ENCODE measurements around the gene PNPLA7. TPM values are rescaled to one million over a fixed set of nuclear protein-coding genes. Genes with fewer than 3 reads are reported as not detected.
A peak's percentile ranks its signal among the peaks of the same experiment; 100 is the strongest.

PNPLA7 gene
- total RNA-seq, 1 donor from 2014 or later: 0.04 TPM

GRCh38 chr9:137579259-137579604, 29.0 kb upstream of the PNPLA7 start:
- H3K4me3 ChIP-seq (ENCODE audit: low read depth, low read length): peak overlapping the region; percentile 85
- no peak for DNase-seq (ENCODE audit: low read depth)
- no peak for TF ChIP-seq CTCF (IDR thresholded peaks at IDR 0.05; ENCODE audit: insufficient read depth, low read length, poor library complexity, severe bottlenecking)
- H3K36me3 ChIP-seq (ENCODE audit: control insufficient read depth, insufficient read depth, low read length): peaks cover 1% of the 10 kb centered on the region
- H3K27me3 ChIP-seq (ENCODE audit: control insufficient read depth, insufficient read depth, low read length): no peaks in the 10 kb centered on the region

- H3K36me3 ChIP-seq (ENCODE audit: control insufficient read depth, insufficient read depth, low read length): peaks cover 1% of the 10 kb centered on the region
- peak; percentile 82 for TF ChIP-seq CTCF (IDR thresholded peaks at IDR 0.05; ENCODE audit: insufficient read depth, low read length, poor library complexity, severe bottlenecking)
- DNase-seq (ENCODE audit: low read depth): peak; percentile 57
- no peaks in the 10 kb centered on the region for H3K27me3 ChIP-seq (ENCODE audit: control insufficient read depth, insufficient read depth, low read length)
- H3K4me3 ChIP-seq (ENCODE audit: low read depth, low read length): peak within 1 kb of the TSS; percentile 85
Measured at GRCh38 chr9:137578518-137579258, 28.5 kb upstream of the PNPLA7 start, which contains the start of gene DPH7. DPH7 (minus strand) TSS chr9:137578925; CDS start chr9:137578777, 148 bp downstream.

- Histone ChIP-seq H3K4me3 (ENCODE audit: low read depth, low read length) (no peak overlapping the region), H3K36me3 (ENCODE audit: control insufficient read depth, insufficient read depth, low read length) (peaks cover 1% of the 10 kb centered on the region), H3K27me3 (ENCODE audit: control insufficient read depth, insufficient read depth, low read length) (no peaks in the 10 kb centered on the region)
- DNase-seq (ENCODE audit: low read depth): no peak
- TF ChIP-seq CTCF (IDR thresholded peaks at IDR 0.05; ENCODE audit: insufficient read depth, low read length, poor library complexity, severe bottlenecking): no peak
Measured at GRCh38 chr9:137575716-137576411, 25.7 kb upstream of the PNPLA7 start.

DNA sequence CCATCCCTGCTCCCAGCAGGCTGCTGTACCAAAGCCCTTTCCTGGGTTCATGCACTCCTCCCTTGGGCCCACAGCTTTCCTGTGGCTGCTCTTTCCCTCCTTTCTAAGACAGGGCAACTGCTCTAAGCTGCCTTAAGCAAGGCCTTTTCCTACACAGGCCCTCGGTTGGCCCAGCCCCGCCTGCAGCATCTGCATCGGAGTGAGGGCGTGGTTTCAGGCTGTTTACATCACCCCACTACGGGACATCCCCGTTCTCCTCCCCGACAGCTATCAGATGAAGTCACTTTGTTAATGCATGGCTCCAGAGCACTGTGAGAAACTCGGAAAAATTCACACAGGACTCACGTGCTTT, 25.1 kb upstream of the PNPLA7 start:
- no peak for DNase-seq (ENCODE audit: low read depth)
- H3K4me3 ChIP-seq (ENCODE audit: low read depth, low read length): no peak overlapping the region
- H3K27me3 ChIP-seq (ENCODE audit: control insufficient read depth, insufficient read depth, low read length): no peaks in the 10 kb centered on the region
- peaks cover 1% of the 10 kb centered on the region for H3K36me3 ChIP-seq (ENCODE audit: control insufficient read depth, insufficient read depth, low read length)
- TF ChIP-seq CTCF (IDR thresholded peaks at IDR 0.05; ENCODE audit: insufficient read depth, low read length, poor library complexity, severe bottlenecking): no peak

DNA sequence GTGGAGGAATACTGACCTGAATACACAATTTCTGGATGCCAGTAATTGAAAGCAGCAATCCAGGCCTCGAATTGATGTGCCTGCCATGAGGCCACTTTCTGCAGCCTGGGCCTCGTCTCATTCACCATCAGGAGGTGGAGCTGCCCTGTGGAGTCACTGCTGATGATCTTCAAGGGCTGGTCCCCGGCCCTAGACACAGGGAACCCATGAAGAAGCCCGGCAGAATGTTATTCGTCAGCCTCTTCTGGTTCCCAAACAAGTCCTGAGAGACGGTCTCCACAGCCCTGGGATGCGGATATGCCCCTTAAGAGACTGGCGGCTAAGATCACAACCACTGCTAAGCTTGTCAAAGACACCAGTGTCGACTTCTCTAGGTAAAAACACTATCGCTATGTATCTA, 24.0 kb upstream of the PNPLA7 start:
- Histone ChIP-seq H3K27me3 (ENCODE audit: control insufficient read depth, insufficient read depth, low read length) (no peaks in the 10 kb centered on the region), H3K4me3 (ENCODE audit: low read depth, low read length) (no peak overlapping the region), H3K36me3 (ENCODE audit: control insufficient read depth, insufficient read depth, low read length) (peaks cover 1% of the 10 kb centered on the region)
- DNase-seq (ENCODE audit: low read depth): no peak
- TF ChIP-seq CTCF (IDR thresholded peaks at IDR 0.05; ENCODE audit: insufficient read depth, low read length, poor library complexity, severe bottlenecking): no peak
